DND-41 (cell line): ENCODE results near the gene CYP27B1.

Source experiments
- ATAC-seq: fragments of 200-7000 bp; cut with Tn5 transposase; 3 replicates; pipeline ENCODE4 v1.9.1; 2021; ENCODE audit warnings: low read depth; ENCODE audit not compliant: insufficient read depth
- DNase-seq: peaks from one replicate; pipeline ENCODE4 v3.0.0-alpha.2; 2020
- H2AFZ ChIP-seq: 2 replicates; pipeline ENCODE4 v1.6.0; 2012; ENCODE audit warnings: low read depth, low read length
- H3K27ac ChIP-seq: 2 replicates; pipeline ENCODE4 v1.5.1; 2012; ENCODE audit warnings: low read length, inconsistent platforms
- H3K27me3 ChIP-seq: fragments of 200-600 bp; sonication (generic); 2 replicates; pipeline ENCODE4 v1.6.0; 2012; ENCODE audit warnings: low read length, mild to moderate bottlenecking, inconsistent platforms; ENCODE audit not compliant: insufficient read depth, poor library complexity
- H3K36me3 ChIP-seq: 2 replicates; pipeline ENCODE4 v1.5.1; 2012; ENCODE audit warnings: low read length, inconsistent platforms; ENCODE audit not compliant: insufficient read depth
- H3K4me1 ChIP-seq: 2 replicates; pipeline ENCODE4 v1.5.1; 2012; ENCODE audit warnings: mild to moderate bottlenecking, low read length; ENCODE audit not compliant: insufficient read depth
- H3K4me2 ChIP-seq: 2 replicates; pipeline ENCODE4 v1.6.0; 2012; ENCODE audit warnings: mild to moderate bottlenecking, moderate library complexity, low read length, inconsistent platforms; ENCODE audit not compliant: insufficient read depth
- H3K4me3 ChIP-seq, 2 experiments: fragments of 200-600 bp in 1 of 2; shearing (Covaris generic) in 1 of 2; 2 replicates each; pipeline ENCODE4 v1.5.1; 2012 to 2016; ENCODE audit warnings: inconsistent platforms in 2 of 2, low read length in 2 of 2, mild to moderate bottlenecking in 2 of 2, low read depth in 1 of 2, moderate library complexity in 1 of 2
- H3K79me2 ChIP-seq: 2 replicates; pipeline ENCODE4 v1.6.0; 2012; ENCODE audit warnings: low read length, inconsistent platforms; ENCODE audit not compliant: insufficient read depth
- H3K9ac ChIP-seq: 2 replicates; pipeline ENCODE4 v1.6.0; 2012; ENCODE audit warnings: low read depth, mild to moderate bottlenecking, inconsistent platforms, low read length, moderate library complexity
- H3K9me3 ChIP-seq: 2 replicates; pipeline ENCODE4 v1.5.1; 2012; ENCODE audit warnings: low read length, moderate library complexity, mild to moderate bottlenecking, inconsistent platforms; ENCODE audit not compliant: insufficient read depth, severe bottlenecking
- H4K20me1 ChIP-seq: 2 replicates; pipeline ENCODE4 v1.6.0; 2012; ENCODE audit warnings: low read length; ENCODE audit not compliant: insufficient read depth
- EZH2 ChIP-seq: IDR thresholded peaks from 3 replicates; pipeline ENCODE4 v1.6.1; 2012; ENCODE audit warnings: borderline replicate concordance, low read depth, mild to moderate bottlenecking, moderate library complexity, low read length, inconsistent platforms; ENCODE audit not compliant: severe bottlenecking
- TF ChIP-seq, protein P1 (sequence below): IDR thresholded peaks from 2 replicates; pipeline ENCODE4 v1.5.1; 2012; ENCODE audit warnings: borderline replicate concordance, low read length, moderate library complexity, mild to moderate bottlenecking; ENCODE audit not compliant: poor library complexity, severe bottlenecking; ENCODE audit errors: extremely low read depth

Gene CYP27B1

GRCh38 chr12:57771873-57772428 lies 5.1 kb upstream of the CYP27B1 start, which contains the start of gene METTL1:
TSS of gene METTL1 (minus strand) at chr12:57772105. CDS start at chr12:57772083, 22 bp downstream.
- Histone ChIP-seq H4K20me1 (no peaks in the 10 kb centered on the region), H3K79me2 (peaks cover 15% of the 10 kb centered on the region), H3K9ac (peak within 1 kb of the TSS; percentile 81), H3K9me3 (no peaks in the 10 kb centered on the region), H3K36me3 (peaks cover 29% of the 10 kb centered on the region), H3K4me3 (peak within 1 kb of the TSS; percentile 56 to 85), H2AFZ (peak within 1 kb of the TSS; percentile 96), H3K27ac (peak within 1 kb of the TSS; percentile 88), H3K27me3 (no peaks in the 10 kb centered on the region), H3K4me2 (peak within 1 kb of the TSS; percentile 96), H3K4me1 (peaks cover 25% of the 10 kb centered on the region)
- TF ChIP-seq, protein P1, sequence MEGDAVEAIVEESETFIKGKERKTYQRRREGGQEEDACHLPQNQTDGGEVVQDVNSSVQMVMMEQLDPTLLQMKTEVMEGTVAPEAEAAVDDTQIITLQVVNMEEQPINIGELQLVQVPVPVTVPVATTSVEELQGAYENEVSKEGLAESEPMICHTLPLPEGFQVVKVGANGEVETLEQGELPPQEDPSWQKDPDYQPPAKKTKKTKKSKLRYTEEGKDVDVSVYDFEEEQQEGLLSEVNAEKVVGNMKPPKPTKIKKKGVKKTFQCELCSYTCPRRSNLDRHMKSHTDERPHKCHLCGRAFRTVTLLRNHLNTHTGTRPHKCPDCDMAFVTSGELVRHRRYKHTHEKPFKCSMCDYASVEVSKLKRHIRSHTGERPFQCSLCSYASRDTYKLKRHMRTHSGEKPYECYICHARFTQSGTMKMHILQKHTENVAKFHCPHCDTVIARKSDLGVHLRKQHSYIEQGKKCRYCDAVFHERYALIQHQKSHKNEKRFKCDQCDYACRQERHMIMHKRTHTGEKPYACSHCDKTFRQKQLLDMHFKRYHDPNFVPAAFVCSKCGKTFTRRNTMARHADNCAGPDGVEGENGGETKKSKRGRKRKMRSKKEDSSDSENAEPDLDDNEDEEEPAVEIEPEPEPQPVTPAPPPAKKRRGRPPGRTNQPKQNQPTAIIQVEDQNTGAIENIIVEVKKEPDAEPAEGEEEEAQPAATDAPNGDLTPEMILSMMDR = no peak
- no peak for TF ChIP-seq EZH2
- ATAC-seq (peak; percentile 87), DNase-seq (peak; percentile 96)

GRCh38 chr12:57771236-57771872 lies 4.5 kb upstream of the CYP27B1 start:
- H3K36me3 ChIP-seq = peaks cover 29% of the 10 kb centered on the region
- no peaks in the 10 kb centered on the region for H4K20me1 ChIP-seq
- H3K27me3 ChIP-seq = no peaks in the 10 kb centered on the region
- peak overlapping the region; percentile 96 for H2AFZ ChIP-seq
- ATAC-seq (peak; percentile 81), DNase-seq (peak; percentile 94)
- H3K4me3 ChIP-seq = peak overlapping the region; percentile 56 to 85; a peak in 3 of 4 replicates
- H3K4me2 ChIP-seq = peak overlapping the region; percentile 96
- TF ChIP-seq EZH2 = no peak
- TF ChIP-seq, protein P1 = no peak
- peak overlapping the region; percentile 81 for H3K9ac ChIP-seq
- H3K4me1 ChIP-seq = peaks cover 25% of the 10 kb centered on the region
- peak overlapping the region; percentile 88 for H3K27ac ChIP-seq
- peaks cover 15% of the 10 kb centered on the region for H3K79me2 ChIP-seq
- no peaks in the 10 kb centered on the region for H3K9me3 ChIP-seq

DNA sequence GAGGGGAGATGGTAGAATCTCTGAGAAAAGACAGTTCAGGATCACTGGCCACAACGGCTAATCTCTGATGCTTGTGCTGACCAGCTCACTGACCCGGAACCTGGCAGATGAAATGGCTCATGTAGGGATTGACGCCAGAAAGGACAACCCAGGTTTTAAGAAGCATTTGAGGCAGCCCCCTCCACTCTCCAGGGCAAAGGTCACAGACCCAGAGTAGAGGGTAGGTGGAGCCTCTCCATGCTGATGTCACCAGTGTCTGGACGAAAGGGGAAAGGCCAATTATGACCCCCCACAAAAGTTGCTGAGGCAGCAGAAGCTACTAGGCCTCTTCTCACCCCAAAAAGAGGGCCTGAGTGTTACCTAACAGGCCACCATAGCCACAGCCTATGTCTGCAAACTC lies 3.9 kb upstream of the CYP27B1 start:
- 0 out of 2 replicates have a peak overlapping the region, but pooled peaks have one; percentile 96 for H2AFZ ChIP-seq
- H4K20me1 ChIP-seq = no peaks in the 10 kb centered on the region
- H3K4me2 ChIP-seq = peak overlapping the region; percentile 96
- ATAC-seq (no peak), DNase-seq (no peak)
- peaks cover 29% of the 10 kb centered on the region for H3K36me3 ChIP-seq
- H3K27ac ChIP-seq = peak overlapping the region; percentile 88; the same call in 1 of the 2 replicates
- H3K9me3 ChIP-seq = no peaks in the 10 kb centered on the region
- no peak for TF ChIP-seq EZH2
- TF ChIP-seq, protein P1 = no peak
- peak overlapping the region; percentile 56 to 85; a peak in 3 of 4 replicates for H3K4me3 ChIP-seq
- H3K4me1 ChIP-seq = peaks cover 25% of the 10 kb centered on the region
- no peaks in the 10 kb centered on the region for H3K27me3 ChIP-seq
- H3K79me2 ChIP-seq = peaks cover 15% of the 10 kb centered on the region
- peak overlapping the region; percentile 81 for H3K9ac ChIP-seq
